ENCODE results near the gene TSEN54. TPM values are rescaled to one million over a fixed set of nuclear protein-coding genes. Genes with fewer than 3 reads are reported as not detected.
"Not testable (repeated sequence)": the region's sequence is repeated elsewhere in the genome, so short reads cannot be mapped to it uniquely, and the experiment has no call there.

The TSEN54 gene
- total and polyA plus RNA-seq, 8 donors = 14.9 to 105 (median 19.5) TPM

DNA sequence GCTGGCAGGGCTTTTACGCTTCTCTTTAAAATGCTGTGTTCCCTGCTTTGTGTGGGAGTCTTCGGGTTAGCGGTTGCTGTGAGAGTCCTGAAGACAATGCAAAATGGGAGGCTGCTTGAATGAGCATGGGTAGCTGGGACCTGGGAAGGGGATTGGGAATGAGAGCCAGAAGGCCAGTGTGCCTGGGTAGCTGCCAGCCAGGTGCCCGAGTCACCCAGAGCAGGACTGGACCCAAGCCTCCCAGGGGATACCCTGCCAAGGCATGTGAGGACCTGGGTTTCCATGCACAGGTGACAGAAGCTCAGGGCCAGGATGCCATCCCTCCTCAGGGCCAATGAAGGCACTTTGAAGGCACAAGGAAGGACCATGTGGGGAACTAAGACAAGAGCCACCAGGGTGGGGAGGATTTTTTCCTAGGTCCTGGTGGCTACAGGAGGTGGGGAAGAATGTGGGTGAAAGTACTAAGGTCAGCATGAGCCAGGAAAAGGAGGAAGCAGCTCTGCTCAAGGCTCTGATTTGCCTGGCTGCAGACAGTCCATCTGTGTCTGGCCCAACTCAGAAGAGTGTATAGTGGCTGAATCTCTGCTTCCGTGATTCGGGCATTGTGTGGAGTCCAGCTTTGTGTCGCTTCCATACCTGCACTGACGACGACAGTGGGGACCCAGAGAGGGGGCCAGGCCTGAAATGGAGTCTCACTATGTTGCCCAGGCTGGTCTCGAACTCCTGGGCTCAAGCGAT lies 39.4 kb upstream of the TSEN54 start:
- Histone ChIP-seq H3K27me3 (no peaks in the 10 kb centered on the region), H3K36me3 (no peaks in the 10 kb centered on the region), H3K4me3 (no peak overlapping the region), H3K4me1 (no peaks in the 10 kb centered on the region), H3K27ac (no peak overlapping the region), H3K9me3 (no peaks in the 10 kb centered on the region)
- DNase-seq (no peak), FAIRE-seq (no peak), ATAC-seq (peak in 1 of 4 donors; percentile 48)
- TF ChIP-seq CTCF (IDR thresholded peaks at IDR 0.05) = no peak
- WGBS, 2 donors = 71 to 78% methylated on average over 11 of the region's 11 CpGs
- intact Hi-C loops (cut with DNase I) = no loop called here

GRCh38 chr17:75477490-75477862 lies 38.9 kb upstream of the TSEN54 start:
- ATAC-seq; DNase-seq; intact Hi-C loops (cut with DNase I); H3K27me3 ChIP-seq; H3K27ac ChIP-seq; H3K9me3 ChIP-seq; H3K4me1 ChIP-seq; FAIRE-seq; H3K36me3 ChIP-seq; H3K4me3 ChIP-seq: not testable (repeated sequence)
- 70 to 75% methylated on average over 11 of the region's 11 CpGs for WGBS, 2 donors

GRCh38 chr17:75478508-75478907 lies 37.8 kb upstream of the TSEN54 start:
- ATAC-seq = no peak
- no peak overlapping the region for H3K27ac ChIP-seq
- no peak overlapping the region for H3K4me3 ChIP-seq
- TF ChIP-seq CTCF (IDR thresholded peaks at IDR 0.05) = no peak
- no peaks in the 10 kb centered on the region for H3K27me3 ChIP-seq
- DNase-seq = no peak
- intact Hi-C loops (cut with DNase I) = no loop called here
- no peaks in the 10 kb centered on the region for H3K36me3 ChIP-seq
- 79% methylated on average over 7 of the region's 7 CpGs for WGBS, 2 donors
- FAIRE-seq = no peak
- no peaks in the 10 kb centered on the region for H3K4me1 ChIP-seq
- no peaks in the 10 kb centered on the region for H3K9me3 ChIP-seq

DNA sequence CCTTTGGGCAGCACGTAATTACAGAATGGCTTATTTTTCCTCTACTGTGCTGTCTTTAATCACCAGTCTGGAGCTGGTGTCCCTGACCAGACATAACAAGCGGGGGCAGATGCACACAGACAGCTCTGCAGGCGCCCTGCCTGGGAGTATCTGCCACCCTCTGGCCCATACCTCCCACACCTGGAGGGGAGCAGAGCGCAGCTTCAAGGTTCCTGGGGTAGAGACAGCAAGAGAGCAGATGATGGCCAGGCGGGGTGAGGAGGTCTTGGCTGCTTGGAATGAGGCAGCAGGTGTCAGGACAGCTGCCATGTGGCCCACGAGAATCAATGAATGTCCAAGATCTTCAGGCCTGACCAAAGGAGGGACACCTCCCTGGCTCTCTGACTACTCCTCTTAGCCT lies 36.0 kb upstream of the TSEN54 start:
- ATAC-seq (no peak), FAIRE-seq (no peak), DNase-seq (no peak)
- Histone ChIP-seq H3K27me3 (no peaks in the 10 kb centered on the region), H3K9me3 (no peaks in the 10 kb centered on the region), H3K4me3 (no peak overlapping the region), H3K36me3 (no peaks in the 10 kb centered on the region), H3K4me1 (no peaks in the 10 kb centered on the region), H3K27ac (no peak overlapping the region)
- 91 to 93% methylated on average over 6 of the region's 6 CpGs for WGBS, 2 donors
- intact Hi-C loops (cut with DNase I) = no loop called here
- no peak for TF ChIP-seq CTCF (IDR thresholded peaks at IDR 0.05)

DNA sequence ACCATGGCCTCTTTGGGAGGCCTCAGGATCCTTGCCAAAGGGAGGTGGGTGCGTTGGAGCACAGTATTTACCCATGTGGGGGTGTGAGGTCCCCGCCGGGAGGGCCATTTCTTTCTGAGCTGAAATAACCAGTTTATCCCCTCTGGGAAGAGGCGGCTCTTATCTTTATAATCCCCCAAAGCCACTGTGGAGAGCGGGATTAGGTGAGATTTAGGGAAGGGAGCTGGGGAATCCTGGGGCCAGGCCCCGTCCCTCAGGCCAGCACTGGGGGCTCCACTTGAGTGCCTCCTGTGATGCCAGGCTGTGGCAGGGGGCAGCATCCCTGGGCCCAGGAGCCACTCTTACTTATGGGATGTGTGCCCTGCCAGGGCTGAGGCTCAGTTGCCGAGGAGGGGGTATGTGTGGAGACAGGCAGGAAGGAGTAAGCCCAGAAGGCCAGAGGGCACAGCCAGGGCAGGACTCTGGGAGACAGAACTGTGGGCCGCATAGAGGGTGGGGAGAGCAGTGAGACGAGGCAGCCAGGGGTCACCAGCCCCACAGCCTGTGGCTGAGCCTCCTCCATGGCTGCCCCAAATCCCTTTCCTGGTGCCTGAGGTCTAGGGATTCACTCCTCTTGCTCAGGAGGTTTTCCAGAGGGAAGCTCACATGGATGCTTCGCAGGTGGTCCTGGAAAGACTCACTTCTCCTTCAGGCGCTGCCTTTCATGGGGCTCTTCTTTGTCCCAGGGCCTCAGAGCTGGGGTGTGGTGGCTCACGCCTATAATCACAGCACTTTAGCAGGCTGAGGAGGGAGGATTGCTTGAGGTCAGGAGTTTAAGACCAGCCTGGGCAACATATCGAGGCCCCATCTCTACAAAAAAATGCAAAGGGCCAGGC lies 34.9 kb upstream of the TSEN54 start:
- 88 to 89% methylated on average over 13 of the region's 13 CpGs for WGBS, 2 donors
- intact Hi-C loops (cut with DNase I) = no loop called here
- Histone ChIP-seq H3K4me3 (no peak overlapping the region), H3K27me3 (no peaks in the 10 kb centered on the region), H3K9me3 (no peaks in the 10 kb centered on the region), H3K27ac (no peak overlapping the region), H3K36me3 (no peaks in the 10 kb centered on the region), H3K4me1 (no peaks in the 10 kb centered on the region)
- ATAC-seq = no peak
- TF ChIP-seq CTCF (IDR thresholded peaks at IDR 0.05) = no peak
- no peak for FAIRE-seq
- DNase-seq = no peak
